Stimulated activated CD8-positive, alpha-beta memory T cell treated with anti-CD3 and anti-CD28 coated beads, Interleukin-2, amount 100 ng/mL, for 1 hour (primary cell): ENCODE measurements around the gene TTBK2.
"Not testable (repeated sequence)": the region's sequence is repeated elsewhere in the genome, so short reads cannot be mapped to it uniquely, and the experiment has no call there.

Experiments
- DNase-seq, 2 donors: peaks; one replicate each; pipeline ENCODE4 v3.0.0-alpha.2; 2020; ENCODE audit warnings: low read depth in 2 of 2

Gene TTBK2

GRCh38 chr15:42826251-42826890, 94.2 kb downstream of the TTBK2 start:
- DNase-seq: no peak

GRCh38 chr15:42825599-42825998, 95.0 kb downstream of the TTBK2 start:
- DNase-seq: no peak

DNA sequence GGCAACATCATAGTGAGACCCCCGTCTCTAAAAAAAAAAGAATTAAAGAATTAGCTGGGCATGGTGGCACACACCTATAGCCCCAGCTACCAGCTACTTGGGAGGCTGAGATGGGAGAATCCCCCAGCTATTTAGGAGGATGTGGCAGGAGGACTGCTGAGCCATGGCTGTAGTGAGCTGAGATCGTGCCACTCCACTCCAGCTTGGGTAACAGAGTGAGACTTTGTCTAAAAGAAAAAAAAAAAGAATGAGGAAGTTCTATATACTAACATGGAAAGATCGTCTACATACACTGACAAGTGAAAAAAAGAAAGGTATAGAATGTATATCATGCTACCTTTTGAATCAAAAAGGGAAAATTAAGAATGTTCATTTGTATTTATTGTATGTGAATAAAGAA, 99.8 kb downstream of the TTBK2 start:
- no peak for DNase-seq

- DNase-seq: no peak
Observed at GRCh38 chr15:42819786-42820185, 100.8 kb downstream of the TTBK2 start.

DNA sequence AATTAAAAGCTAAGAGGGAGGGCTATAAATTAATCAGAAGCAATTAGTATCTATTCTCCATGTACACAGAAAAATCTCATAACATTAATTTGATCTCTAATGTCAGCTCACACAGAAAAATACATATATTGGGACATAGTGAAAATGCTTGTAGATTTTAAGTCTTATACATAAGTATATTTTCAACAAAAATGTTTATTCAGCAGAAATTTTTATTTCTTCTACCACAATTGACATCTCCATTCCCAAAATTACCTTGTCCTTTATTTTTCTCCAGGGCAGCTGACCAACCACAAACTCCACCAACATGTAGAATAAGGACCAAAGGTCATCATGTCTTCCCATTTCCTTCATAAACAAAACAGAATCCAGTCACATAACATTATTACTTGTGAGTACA, 109.1 kb downstream of the TTBK2 start:
- DNase-seq: no peak

- DNase-seq: no peak
Observed at GRCh38 chr15:42808913-42809312, 111.7 kb downstream of the TTBK2 start.

DNA sequence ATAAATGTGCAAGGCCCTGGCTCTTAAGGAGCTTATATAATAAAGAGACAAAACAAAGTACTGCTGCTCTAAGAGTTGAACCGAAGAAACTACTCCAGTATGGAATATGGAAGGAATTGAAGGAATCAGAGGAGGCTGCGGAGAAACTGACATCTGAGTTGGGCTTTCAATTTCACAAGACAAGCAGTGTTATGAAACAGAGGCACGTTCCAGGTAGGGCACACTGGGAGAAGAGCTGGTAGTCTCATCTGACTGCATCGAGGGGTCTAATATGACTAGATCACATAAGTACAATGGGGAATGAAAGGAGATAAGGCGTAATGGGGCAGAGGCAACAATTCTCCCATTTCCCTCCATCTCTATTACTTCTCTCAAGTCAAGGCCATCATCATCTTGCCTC, 115.3 kb downstream of the TTBK2 start:
- DNase-seq: no peak

- no peak for DNase-seq
Observed at GRCh38 chr15:42804739-42805138, 115.8 kb downstream of the TTBK2 start.

DNA sequence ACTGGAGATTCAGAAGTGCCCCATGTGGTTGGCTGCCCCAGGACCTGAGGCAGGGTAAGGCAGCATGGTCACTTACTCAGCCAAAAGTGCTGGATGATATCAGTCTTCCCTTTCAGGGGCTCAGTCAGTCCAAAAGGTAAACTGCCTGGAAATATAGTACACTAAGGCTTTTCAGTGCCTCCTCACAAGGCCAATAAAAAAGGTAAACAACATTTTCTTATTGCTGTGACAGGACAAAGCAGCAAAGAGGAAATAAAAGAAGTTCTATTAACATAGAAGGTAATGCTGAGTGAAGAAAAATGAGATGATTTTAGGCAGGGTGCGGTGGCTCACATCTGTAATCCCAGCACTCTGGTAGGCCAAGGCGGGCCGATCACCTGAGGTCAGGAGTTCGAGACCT, 117.1 kb downstream of the TTBK2 start:
- DNase-seq: no peak

DNA sequence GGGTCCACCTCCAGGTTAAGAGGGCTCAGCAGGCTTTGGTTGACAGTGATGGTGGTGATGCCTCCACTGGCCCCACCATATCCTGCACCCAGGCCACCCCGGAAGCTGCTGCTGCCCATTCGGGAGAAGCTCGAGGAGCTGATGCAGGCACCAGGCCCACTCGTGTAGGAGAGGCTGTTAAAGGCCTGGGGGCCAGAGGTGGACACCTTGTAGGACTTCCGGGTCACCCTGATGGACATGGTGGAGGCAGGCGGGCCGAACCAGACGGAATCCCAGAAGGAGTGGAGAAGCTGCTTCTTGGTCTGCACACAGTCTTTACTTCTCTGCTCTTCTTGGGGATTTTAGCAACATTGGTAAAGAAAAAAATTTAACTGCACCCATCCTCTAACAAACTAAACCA, 118.4 kb downstream of the TTBK2 start:
- no peak for DNase-seq

- no peak for DNase-seq
Observed at GRCh38 chr15:42800731-42801474, 119.7 kb downstream of the TTBK2 start.

- no peak for DNase-seq
Observed at GRCh38 chr15:42798802-42799201, 121.8 kb downstream of the TTBK2 start.

DNA sequence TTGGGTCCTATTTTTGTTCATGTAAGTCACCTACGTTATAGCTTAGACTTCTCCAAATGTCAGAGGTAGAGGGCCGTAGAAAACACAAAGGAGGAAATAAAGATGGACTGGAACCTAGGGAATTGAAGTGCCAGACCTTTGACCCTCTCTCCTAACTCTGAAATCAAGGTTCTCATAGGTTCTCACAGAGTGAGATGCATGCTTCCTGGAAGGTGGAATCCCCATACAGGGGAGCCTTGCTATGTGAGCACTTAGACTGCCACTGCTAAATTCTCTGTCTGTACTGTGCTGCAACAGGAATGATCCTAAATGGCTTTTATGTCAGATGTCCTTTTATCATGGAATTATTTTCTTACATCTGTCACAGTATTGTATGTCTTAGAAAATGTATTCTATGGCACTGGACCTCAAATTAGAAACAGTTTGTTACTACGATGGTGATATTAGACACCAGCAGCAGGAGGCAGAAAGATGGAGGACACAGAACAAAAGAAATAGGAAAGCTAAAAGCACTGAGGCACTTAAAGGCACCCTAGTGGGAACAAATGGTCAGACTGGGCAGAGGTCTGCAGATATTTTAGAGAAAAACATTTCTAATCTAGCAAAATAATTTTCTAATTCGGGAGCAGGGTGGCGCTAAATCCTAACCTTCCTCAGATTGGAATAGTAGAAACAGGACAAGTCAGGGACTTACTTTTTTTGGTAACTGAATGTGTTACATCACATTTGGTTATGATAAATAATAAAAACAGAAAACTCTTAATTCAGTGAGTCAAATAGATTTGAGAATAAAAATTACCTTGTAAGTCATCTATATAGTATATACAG, 123.4 kb downstream of the TTBK2 start:
- DNase-seq: no peak

GRCh38 chr15:42788725-42789124, 131.9 kb downstream of the TTBK2 start:
- no peak for DNase-seq

- no peak for DNase-seq
Observed at GRCh38 chr15:42786978-42787377, 133.6 kb downstream of the TTBK2 start.

- no peak for DNase-seq
Observed at GRCh38 chr15:42785569-42785968, 135.0 kb downstream of the TTBK2 start.

- no peak for DNase-seq
Observed at GRCh38 chr15:42784705-42785104, 135.9 kb downstream of the TTBK2 start.

DNA sequence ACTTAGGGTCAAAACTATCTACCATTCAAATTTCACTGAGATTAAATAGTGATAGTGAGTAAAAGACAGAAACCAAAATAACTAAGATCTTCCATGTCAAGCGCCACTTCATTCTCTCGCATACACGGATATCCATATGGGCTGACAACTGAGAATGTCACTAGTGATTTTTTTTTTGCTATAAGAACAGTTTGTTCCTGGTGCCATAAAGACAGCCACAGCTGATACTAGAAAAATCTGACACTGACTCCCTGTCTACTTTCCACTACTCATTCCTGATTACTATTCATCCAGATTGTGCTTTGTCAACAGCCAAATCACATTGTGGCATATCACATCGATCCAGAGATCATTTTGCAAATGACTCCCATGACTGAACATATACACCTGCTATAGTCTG, 137.9 kb downstream of the TTBK2 start:
- DNase-seq: no peak

DNA sequence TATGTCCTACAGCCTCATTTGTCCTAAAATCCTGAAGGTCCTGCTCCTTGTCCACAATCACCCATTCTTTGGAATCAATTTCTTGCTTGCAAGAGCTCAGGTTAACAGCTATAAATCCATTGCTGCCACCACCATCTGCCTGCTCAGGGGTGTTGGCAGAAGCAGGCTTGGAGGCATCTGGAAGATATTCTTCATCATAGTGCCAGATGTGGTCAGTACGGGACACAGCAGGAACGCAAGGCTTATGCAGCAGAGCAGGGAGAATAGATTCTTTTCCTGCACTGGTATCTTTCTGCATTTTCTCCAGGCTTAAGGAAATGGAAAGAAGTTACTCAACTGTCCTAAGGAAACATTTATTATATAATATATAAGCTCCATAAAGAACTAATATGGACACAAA, 145.2 kb downstream of the TTBK2 start:
- DNase-seq: no peak

GRCh38 chr15:42772901-42773300, 147.7 kb downstream of the TTBK2 start:
- no peak for DNase-seq

DNA sequence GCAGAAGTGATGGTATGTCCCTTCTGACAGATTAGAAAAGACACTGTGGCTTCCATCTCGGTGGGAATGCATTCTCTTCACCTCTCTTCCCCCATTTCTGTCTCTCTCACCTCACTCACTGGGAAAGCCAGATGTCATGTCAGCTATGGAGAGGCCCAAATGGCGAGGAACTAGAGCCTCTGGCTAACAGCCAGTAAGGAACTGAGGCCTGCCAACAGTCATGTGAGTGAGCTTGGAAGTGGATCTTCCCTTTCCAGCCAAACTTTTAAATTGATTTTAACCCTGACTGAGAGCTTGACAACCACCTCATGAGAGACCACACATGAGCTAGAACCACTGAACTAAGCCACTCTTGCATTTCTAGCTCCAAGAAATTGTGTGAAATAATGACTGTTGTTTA, 148.4 kb downstream of the TTBK2 start:
- DNase-seq: no peak

DNA sequence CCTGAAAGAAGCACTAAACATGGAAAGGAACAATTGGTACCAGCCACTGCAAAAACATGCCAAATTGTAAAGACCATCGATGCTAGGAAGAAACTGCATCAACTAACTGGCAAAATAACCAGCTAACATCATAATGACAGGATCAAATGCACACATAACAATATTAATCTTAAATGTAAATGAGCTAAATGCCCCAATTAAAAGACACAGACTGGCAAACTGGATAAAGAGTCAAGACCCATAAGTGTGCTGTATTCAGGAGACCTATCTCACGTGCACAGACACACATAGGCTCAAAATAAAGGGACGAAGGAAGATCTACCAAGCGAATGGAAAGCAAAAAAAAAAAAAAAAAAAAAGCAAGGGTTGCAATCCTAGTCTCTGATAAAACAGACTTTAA, 154.5 kb downstream of the TTBK2 start:
- DNase-seq: not testable (repeated sequence)
